ENCODE measurements around the gene PAIP2B. TPM values are rescaled to one million over a fixed set of nuclear protein-coding genes. Genes with fewer than 3 reads are reported as not detected.

PAIP2B gene

GRCh38 chr2:71143782-71144181 is 83.1 kb downstream of the PAIP2B start:
- Histone ChIP-seq H2BK12ac (ENCODE audit: low read length in 2 of 2) (no peak overlapping the region), H3K23ac (ENCODE audit: low read length in 2 of 2) (no peak overlapping the region), H3K14ac (ENCODE audit: low read length in 2 of 2) (no peak overlapping the region), H3K4ac (ENCODE audit: low read depth in 1 of 2, low read length in 2 of 2) (no peak overlapping the region), H2BK5ac (ENCODE audit: low read depth, low read length, poor library complexity, severe bottlenecking) (no peak overlapping the region), H3K4me3 (ENCODE audit: insufficient read depth in 1 of 2, low read depth in 1 of 2, low read length in 2 of 2) (no peak overlapping the region), H4K91ac (ENCODE audit: low read length) (no peak overlapping the region), H3K27me3 (ENCODE audit: control insufficient read depth in 1 of 2, insufficient read depth in 1 of 2, low read length in 2 of 2) (no peaks in the 10 kb centered on the region), H3K9me3 (ENCODE audit: control insufficient read depth, low read length) (no peaks in the 10 kb centered on the region), H2BK120ac (ENCODE audit: low read depth, low read length) (no peak overlapping the region), H3K9ac (ENCODE audit: low read length) (no peak overlapping the region), H3K4me1 (ENCODE audit: control insufficient read depth, insufficient read depth, low read depth, low read length) (no peaks in the 10 kb centered on the region), H4K8ac (ENCODE audit: low read length) (no peak overlapping the region), H3K4me2 (ENCODE audit: low read length, poor library complexity, severe bottlenecking) (no peak overlapping the region), H2BK15ac (ENCODE audit: low read depth, poor library complexity, severe bottlenecking) (no peak overlapping the region), H3K27ac (ENCODE audit: low read length, poor library complexity, severe bottlenecking) (no peak overlapping the region), H3K36me3 (ENCODE audit: control insufficient read depth in 1 of 2, insufficient read depth in 2 of 2, low read depth in 1 of 2, low read length in 2 of 2) (peaks cover 36 to 93% of the 10 kb centered on the region in 2 experiments), H3K18ac (ENCODE audit: low read depth in 1 of 2, low read length in 2 of 2) (no peak overlapping the region), H2AFZ (ENCODE audit: low read depth, low read length) (no peak overlapping the region), H2AK5ac (ENCODE audit: low read length, severe bottlenecking) (no peak overlapping the region), H3K79me1 (replicated peaks; ENCODE audit: low read length, poor library complexity, severe bottlenecking) (peaks cover 19% of the 10 kb centered on the region)
- DNase-seq, result no peak
- WGBS, result 97% methylated on average over 3 of the region's 3 CpGs

DNA sequence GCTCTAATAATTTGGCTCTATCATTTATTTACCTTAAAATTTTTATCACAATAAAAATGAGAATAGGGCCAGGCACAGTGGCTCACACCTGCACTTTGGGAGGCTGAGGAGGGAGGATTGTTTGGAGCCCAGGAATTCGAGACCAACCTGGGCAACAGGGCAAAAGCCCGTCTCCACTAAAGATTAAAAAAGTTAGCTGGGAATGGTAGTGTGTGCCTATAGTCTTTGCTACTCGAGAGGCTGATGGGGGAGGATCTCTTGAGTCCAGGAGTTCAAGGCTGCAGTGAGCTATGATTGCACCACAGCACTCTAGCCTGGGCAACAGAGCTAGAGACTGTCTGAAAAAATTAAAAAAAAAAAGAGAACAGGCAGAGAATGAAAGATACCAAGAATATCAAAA is 90.7 kb downstream of the PAIP2B start:
- no peak overlapping the region for H3K14ac ChIP-seq (ENCODE audit: low read length in 2 of 2)
- no peak overlapping the region for H3K27ac ChIP-seq (ENCODE audit: low read length, poor library complexity, severe bottlenecking)
- H4K8ac ChIP-seq (ENCODE audit: low read length), result no peak overlapping the region
- no peaks in the 10 kb centered on the region for H3K27me3 ChIP-seq (ENCODE audit: control insufficient read depth in 1 of 2, insufficient read depth in 1 of 2, low read length in 2 of 2)
- H3K4me2 ChIP-seq (ENCODE audit: low read length, poor library complexity, severe bottlenecking), result no peak overlapping the region
- no peak overlapping the region for H3K18ac ChIP-seq (ENCODE audit: low read depth in 1 of 2, low read length in 2 of 2)
- H2BK5ac ChIP-seq (ENCODE audit: low read depth, low read length, poor library complexity, severe bottlenecking), result no peak overlapping the region
- 97% methylated on average over 3 of the region's 3 CpGs for WGBS
- H2BK12ac ChIP-seq (ENCODE audit: low read length in 2 of 2), result no peak overlapping the region
- peaks cover 2% of the 10 kb centered on the region for H3K4me1 ChIP-seq (ENCODE audit: control insufficient read depth, insufficient read depth, low read depth, low read length)
- no peak overlapping the region for H2AK5ac ChIP-seq (ENCODE audit: low read length, severe bottlenecking)
- H3K36me3 ChIP-seq (ENCODE audit: control insufficient read depth in 1 of 2, insufficient read depth in 2 of 2, low read depth in 1 of 2, low read length in 2 of 2), result peaks cover 29 to 79% of the 10 kb centered on the region in 2 experiments
- H3K4me3 ChIP-seq (ENCODE audit: insufficient read depth in 1 of 2, low read depth in 1 of 2, low read length in 2 of 2), result no peak overlapping the region
- H2BK15ac ChIP-seq (ENCODE audit: low read depth, poor library complexity, severe bottlenecking), result no peak overlapping the region
- peaks cover 12% of the 10 kb centered on the region for H3K79me1 ChIP-seq (replicated peaks; ENCODE audit: low read length, poor library complexity, severe bottlenecking)
- H2AFZ ChIP-seq (ENCODE audit: low read depth, low read length), result no peak overlapping the region
- no peaks in the 10 kb centered on the region for H3K9me3 ChIP-seq (ENCODE audit: control insufficient read depth, low read length)
- H4K91ac ChIP-seq (ENCODE audit: low read length), result no peak overlapping the region
- H3K4ac ChIP-seq (ENCODE audit: low read depth in 1 of 2, low read length in 2 of 2), result no peak overlapping the region
- DNase-seq, result no peak
- H2BK120ac ChIP-seq (ENCODE audit: low read depth, low read length), result no peak overlapping the region
- H3K23ac ChIP-seq (ENCODE audit: low read length in 2 of 2), result no peak overlapping the region
- H3K9ac ChIP-seq (ENCODE audit: low read length), result no peak overlapping the region

GRCh38 chr2:71133603-71134002 is 93.3 kb downstream of the PAIP2B start:
- Histone ChIP-seq H4K8ac (ENCODE audit: low read length) (no peak overlapping the region), H3K4me2 (ENCODE audit: low read length, poor library complexity, severe bottlenecking) (no peak overlapping the region), H3K79me1 (replicated peaks; ENCODE audit: low read length, poor library complexity, severe bottlenecking) (peaks cover 6% of the 10 kb centered on the region), H3K4me1 (ENCODE audit: control insufficient read depth, insufficient read depth, low read depth, low read length) (peaks cover 3% of the 10 kb centered on the region), H3K9ac (ENCODE audit: low read length) (no peak overlapping the region), H2BK12ac (ENCODE audit: low read length in 2 of 2) (no peak overlapping the region), H2BK15ac (ENCODE audit: low read depth, poor library complexity, severe bottlenecking) (no peak overlapping the region), H3K36me3 (ENCODE audit: control insufficient read depth in 1 of 2, insufficient read depth in 2 of 2, low read depth in 1 of 2, low read length in 2 of 2) (peaks cover 17 to 55% of the 10 kb centered on the region in 2 experiments), H3K18ac (ENCODE audit: low read depth in 1 of 2, low read length in 2 of 2) (no peak overlapping the region), H3K23ac (ENCODE audit: low read length in 2 of 2) (no peak overlapping the region), H3K27ac (ENCODE audit: low read length, poor library complexity, severe bottlenecking) (no peak overlapping the region), H3K9me3 (ENCODE audit: control insufficient read depth, low read length) (no peaks in the 10 kb centered on the region), H3K14ac (ENCODE audit: low read length in 2 of 2) (no peak overlapping the region), H2BK120ac (ENCODE audit: low read depth, low read length) (no peak overlapping the region), H2BK5ac (ENCODE audit: low read depth, low read length, poor library complexity, severe bottlenecking) (no peak overlapping the region), H3K4me3 (ENCODE audit: insufficient read depth in 1 of 2, low read depth in 1 of 2, low read length in 2 of 2) (no peak overlapping the region), H3K27me3 (ENCODE audit: control insufficient read depth in 1 of 2, insufficient read depth in 1 of 2, low read length in 2 of 2) (no peaks in the 10 kb centered on the region), H4K91ac (ENCODE audit: low read length) (no peak overlapping the region), H2AFZ (ENCODE audit: low read depth, low read length) (no peak overlapping the region), H2AK5ac (ENCODE audit: low read length, severe bottlenecking) (no peak overlapping the region), H3K4ac (ENCODE audit: low read depth in 1 of 2, low read length in 2 of 2) (no peak overlapping the region)
- no peak for DNase-seq

Small RNA genes lying within 50 kb of the gene (small RNA-seq; reads per million reads assigned to genes)
- not detected for gene AC007881.1 (ENCODE audit: low read depth)

All from mesenchymal stem cell (in vitro differentiated cells and primary cell).